GM21390 (cell line): Measurements from ENCODE around the gene TET1.
"Not testable (repeated sequence)": the region's sequence is repeated elsewhere in the genome, so short reads cannot be mapped to it uniquely, and the experiment has no call there.

ENCODE experiments used
- ATAC-seq: cut with Tn5 transposase; IDR thresholded peaks from one replicate; pipeline ENCODE4 v1.9.1; 2021; ENCODE audit not compliant: unreplicated experiment

Gene TET1

DNA sequence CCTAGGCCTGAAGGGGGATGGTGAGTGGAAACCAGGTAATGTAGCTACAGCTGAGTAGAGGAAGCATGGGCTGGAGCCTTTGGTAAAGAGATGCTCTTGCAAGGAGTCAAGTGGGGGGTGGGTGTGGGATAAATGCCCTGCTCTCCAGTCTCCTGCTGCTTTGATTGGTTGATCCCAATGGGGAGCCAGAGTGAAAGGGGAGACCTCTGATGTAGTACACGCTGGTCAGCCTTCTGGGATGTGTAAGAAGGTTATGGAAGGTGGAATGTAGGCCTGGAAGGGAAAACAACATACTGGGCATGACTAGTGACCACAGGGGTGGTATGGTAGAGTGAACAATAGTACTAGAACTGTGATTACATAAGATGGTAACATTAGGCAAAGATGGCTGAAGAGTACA is 44.3 kb downstream of the TET1 start:
- no peak for ATAC-seq

DNA sequence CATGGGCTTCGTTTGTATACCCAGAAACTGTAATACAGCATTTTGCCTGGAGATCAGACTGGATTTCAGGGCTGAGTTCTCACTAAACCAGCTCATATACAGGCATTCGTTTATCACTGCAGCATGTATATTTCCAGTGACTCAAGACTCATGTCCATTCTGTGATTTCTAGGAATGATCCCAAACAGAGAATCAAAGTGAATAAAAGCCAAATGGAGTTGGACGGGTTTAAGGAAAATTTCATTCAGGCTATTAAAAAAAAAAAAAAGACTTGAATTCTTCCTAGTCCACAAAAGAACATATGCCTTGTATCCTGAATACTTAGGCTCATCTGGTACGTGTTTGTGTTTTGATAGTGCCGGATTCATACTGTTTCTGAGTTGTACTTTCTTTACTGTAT is 46.8 kb downstream of the TET1 start:
- no peak for ATAC-seq

DNA sequence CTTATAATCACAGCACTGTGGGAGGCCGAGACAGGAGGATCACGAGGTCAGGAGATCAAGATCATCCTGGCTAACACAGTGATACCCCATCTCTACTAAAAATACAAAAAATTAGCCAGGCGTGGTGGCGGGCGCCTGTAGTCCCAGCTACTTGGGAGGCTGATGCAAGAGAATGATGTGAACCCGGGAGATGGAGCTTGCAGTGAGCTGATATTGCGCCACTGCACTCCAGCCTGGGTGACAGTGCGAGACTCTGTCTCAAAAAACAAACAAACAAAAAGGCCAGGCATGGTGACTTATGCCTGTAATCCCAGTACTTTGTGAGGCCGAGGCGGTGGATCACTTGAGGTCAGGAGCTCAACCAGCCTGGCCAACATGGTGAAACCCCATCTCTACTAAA is 49.9 kb downstream of the TET1 start:
- ATAC-seq, result not testable (repeated sequence)

- ATAC-seq, result no peak
Observed at GRCh38 chr10:68611227-68611626, 51.1 kb downstream of the TET1 start.

DNA sequence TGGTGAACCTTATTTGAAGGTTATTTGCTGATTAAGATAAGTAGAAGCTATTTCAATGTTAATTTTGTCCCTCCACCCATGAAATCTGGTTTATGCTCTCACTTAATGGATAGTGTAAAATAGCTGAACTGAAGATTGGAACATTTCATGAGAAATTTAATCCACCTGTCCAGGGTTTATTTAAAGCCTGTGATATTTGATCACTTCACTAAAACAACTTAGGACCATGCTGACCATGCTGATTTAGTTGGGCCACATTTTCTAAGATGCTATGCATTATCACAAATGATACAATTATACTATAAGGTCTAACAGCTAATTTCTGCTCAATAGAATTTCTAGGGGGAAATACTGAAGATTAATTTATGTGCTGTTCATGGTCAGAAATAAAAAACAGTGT is 53.8 kb downstream of the TET1 start:
- not testable (repeated sequence) for ATAC-seq

GRCh38 chr10:68617691-68618090 is 57.6 kb downstream of the TET1 start:
- not testable (repeated sequence) for ATAC-seq

DNA sequence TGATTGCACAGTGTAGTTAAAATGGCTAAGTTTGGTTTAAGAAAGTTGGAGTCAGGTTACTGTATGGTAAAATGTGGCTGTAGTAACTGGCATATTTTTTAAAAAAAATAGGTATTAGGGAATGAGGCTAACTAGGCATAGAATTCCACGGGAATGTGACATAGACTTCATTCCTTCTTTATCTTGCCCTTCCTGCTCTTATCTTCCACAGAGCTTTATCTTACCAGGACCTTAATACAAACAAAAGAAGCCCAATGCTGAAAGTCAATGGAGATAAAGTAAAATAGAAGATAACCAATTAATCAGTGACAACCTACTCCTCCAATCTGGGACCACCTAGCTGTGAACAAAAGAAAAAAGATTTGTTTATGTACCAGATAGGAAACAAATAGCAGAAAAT is 58.1 kb downstream of the TET1 start:
- ATAC-seq, result no peak

GRCh38 chr10:68619595-68619994 is 59.5 kb downstream of the TET1 start:
- ATAC-seq, result no peak

DNA sequence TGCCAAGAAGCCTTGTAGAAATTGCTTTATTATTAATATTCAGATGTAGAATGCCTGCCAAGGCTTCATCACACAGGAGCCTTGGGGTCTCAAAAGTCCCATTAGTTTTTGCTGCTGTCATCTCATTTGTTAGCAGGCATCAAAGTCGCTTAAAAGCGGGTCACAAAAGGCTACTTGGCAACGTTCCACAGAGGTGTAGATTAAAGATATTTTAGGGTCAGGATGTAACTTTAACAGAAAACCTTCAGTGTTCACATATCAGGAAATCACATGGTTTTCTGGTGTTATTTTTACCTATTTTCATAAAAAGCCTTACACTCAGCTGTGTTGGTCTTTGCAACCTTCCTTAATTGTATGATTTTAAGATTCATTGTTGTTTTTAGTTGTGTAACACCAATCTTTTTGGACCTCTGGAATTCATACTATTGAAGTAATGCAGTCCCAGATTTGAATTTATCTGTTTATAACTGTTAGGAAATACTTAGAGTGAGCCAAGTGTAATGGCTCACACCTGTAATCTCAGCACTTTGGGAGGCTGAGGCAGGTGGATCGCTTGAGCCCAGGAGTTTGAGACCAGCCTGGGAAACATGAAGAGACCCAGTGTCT is 65.3 kb downstream of the TET1 start:
- ATAC-seq, result no peak

- ATAC-seq, result no peak
Observed at GRCh38 chr10:68628576-68629127, 68.5 kb downstream of the TET1 start.

- ATAC-seq, result not testable (repeated sequence)
Observed at GRCh38 chr10:68632271-68632560, 72.1 kb downstream of the TET1 start.

- no peak for ATAC-seq
Observed at GRCh38 chr10:68633281-68633680, 73.1 kb downstream of the TET1 start.

GRCh38 chr10:68633816-68634466 is 73.8 kb downstream of the TET1 start:
- ATAC-seq, result no peak

- ATAC-seq, result no peak
Observed at GRCh38 chr10:68636335-68636734, 76.2 kb downstream of the TET1 start.

GRCh38 chr10:68643550-68643949 is 83.4 kb downstream of the TET1 start:
- not testable (repeated sequence) for ATAC-seq

- no peak for ATAC-seq
Observed at GRCh38 chr10:68647672-68648341, 87.7 kb downstream of the TET1 start.

- ATAC-seq, result no peak
Observed at GRCh38 chr10:68655620-68656126, 95.5 kb downstream of the TET1 start.

GRCh38 chr10:68665841-68666240 is 105.7 kb downstream of the TET1 start:
- no peak for ATAC-seq

- ATAC-seq, result no peak
Observed at GRCh38 chr10:68666280-68666760, 106.2 kb downstream of the TET1 start.

DNA sequence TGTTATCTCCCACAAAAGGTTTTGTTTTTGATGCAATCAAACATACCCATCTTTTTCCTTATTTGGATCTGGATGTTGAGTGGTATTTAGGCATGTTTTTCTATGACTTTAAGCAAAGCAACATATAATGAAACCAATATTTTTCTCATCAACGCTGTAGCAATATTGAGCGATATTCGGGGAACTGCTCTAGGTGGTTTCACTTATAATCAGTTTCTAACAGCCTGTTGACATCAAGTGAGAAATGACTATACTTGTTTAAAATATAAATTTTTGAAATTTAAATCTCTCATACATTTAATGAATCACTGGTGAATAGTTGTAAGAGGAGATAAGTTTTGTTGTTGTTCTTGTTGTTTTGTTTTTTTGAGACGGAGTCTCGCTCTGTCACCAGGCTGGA is 108.1 kb downstream of the TET1 start:
- no peak for ATAC-seq

DNA sequence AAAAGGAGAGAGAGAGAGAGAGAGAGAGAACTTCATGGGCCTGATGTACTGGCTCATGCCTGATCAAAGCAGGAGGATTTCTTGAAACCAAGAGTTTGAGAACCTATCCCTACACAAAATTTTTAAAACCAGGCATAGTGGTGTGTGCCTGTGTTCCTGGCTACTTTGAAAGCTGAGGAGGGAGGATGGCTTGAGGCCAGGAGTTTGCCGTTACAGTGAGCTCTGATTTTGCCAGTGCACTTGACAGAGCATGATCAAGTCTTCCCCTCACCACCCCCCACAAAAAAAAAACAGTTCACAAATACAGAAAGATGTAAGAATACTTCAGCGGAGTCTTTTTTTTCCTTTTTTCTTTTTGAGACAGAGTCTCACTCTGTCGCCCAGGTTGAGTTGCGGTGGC is 108.8 kb downstream of the TET1 start:
- no peak for ATAC-seq

DNA sequence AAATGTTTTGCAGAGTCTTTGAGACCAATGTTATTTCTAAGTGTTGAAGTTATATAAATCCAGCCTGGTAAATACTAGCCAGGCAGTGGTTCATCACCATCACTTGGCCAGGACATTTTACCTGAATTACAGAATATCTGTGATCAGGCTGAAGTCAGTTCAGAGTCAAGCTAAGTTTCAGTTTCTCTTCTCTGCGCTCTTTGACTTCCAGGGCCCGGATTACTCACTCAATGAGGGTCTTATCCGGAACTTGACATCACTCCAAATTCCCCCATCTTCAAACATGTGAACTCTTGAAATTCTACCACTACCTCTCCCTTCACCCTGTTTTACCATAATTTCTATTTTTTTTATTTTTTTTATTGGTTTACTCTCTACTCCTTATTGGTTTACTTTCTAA is 124.3 kb downstream of the TET1 start:
- peak; percentile 69 for ATAC-seq
